SK-N-SH (cell line): ENCODE data around the gene NUP160. TPM values are rescaled to one million over a fixed set of nuclear protein-coding genes. Genes with fewer than 3 reads are reported as not detected.
A peak's percentile ranks its signal among the peaks of the same experiment; 100 is the strongest.
"Not testable (repeated sequence)": the region's sequence is repeated elsewhere in the genome, so short reads cannot be mapped to it uniquely, and the experiment has no call there.

Source experiments
- CTCF ChIA-PET: fragments of 300-600, 350-600 bp; formaldehyde crosslinking; extraction: SDS; loops from one replicate; lab custom pipeline; 2021; lab: Yijun Ruan, JAX
- POLR2A ChIA-PET: fragments of 350-600 bp; sonication (Branson Sonifier 250); formaldehyde crosslinking; extraction: SDS; loops from one replicate; lab custom pipeline; 2020; ENCODE audit warnings: antibody characterized with exemption, inconsistent platforms; lab: Yijun Ruan, JAX
- DNase-seq: peaks from one replicate; pipeline ENCODE4 v3.0.0; 2012
- H2AFZ ChIP-seq: fragments of 200-600 bp; sonication (generic); 2 replicates; pipeline ENCODE4 v1.8.1; 2016; ENCODE audit warnings: antibody characterized with exemption, mild to moderate bottlenecking, low read depth
- H3F3A ChIP-seq: fragments of 200-600 bp; sonication (generic); replicated peaks from 2 replicates; pipeline ENCODE3; 2016; ENCODE audit warnings: antibody characterized with exemption, mild to moderate bottlenecking; ENCODE audit not compliant: insufficient read depth
- H3K27ac ChIP-seq, 2 experiments: fragments of 200-500 bp in 1 of 2; fragments of 200-600 bp in 1 of 2; sonication (Bioruptor generic) in 1 of 2; sonication (generic), shearing (Covaris generic) in 1 of 2; 2 replicates each; pipeline versions ENCODE4 v1.5.1 to v1.6.1; 2014 to 2016; ENCODE audit warnings: low read depth in 2 of 2, inconsistent platforms in 1 of 2, low read length in 1 of 2, mild to moderate bottlenecking in 1 of 2, mixed read lengths in 1 of 2
- H3K27me3 ChIP-seq: fragments of 200-600 bp; sonication (generic), shearing (Covaris generic); 2 replicates; pipeline ENCODE4 v1.6.1; 2016; ENCODE audit warnings: mixed run types; ENCODE audit not compliant: insufficient read depth
- H3K36me3 ChIP-seq, 2 experiments: fragments of 200-500 bp in 1 of 2; fragments of 200-600 bp in 1 of 2; sonication (Bioruptor generic) in 1 of 2; sonication (generic) in 1 of 2; replicated peaks in 1 of 2; 2 replicates each; pipeline versions ENCODE3 to v1.5.1; 2014 to 2016; ENCODE audit warnings: low read length in 1 of 2, mild to moderate bottlenecking in 1 of 2; ENCODE audit not compliant: insufficient read depth in 2 of 2, control insufficient read depth in 1 of 2
- H3K4me1 ChIP-seq, 2 experiments: fragments of 200-500 bp in 1 of 2; fragments of 200-600 bp in 1 of 2; sonication (Bioruptor generic) in 1 of 2; sonication (generic), shearing (Covaris generic) in 1 of 2; 2 replicates each; pipeline versions ENCODE4 v1.5.1 to v1.6.1; 2014 to 2016; ENCODE audit warnings: low read depth in 1 of 2, low read length in 1 of 2, mixed run types in 1 of 2; ENCODE audit not compliant: insufficient read depth in 2 of 2, control insufficient read depth in 1 of 2
- H3K4me2 ChIP-seq: fragments of 200-600 bp; sonication (generic), shearing (Covaris generic); 2 replicates; pipeline ENCODE4 v1.6.1; 2017; ENCODE audit warnings: mixed run types
- H3K4me3 ChIP-seq, 2 experiments: fragments of 200-500 bp in 1 of 2; fragments of 200-600 bp in 1 of 2; sonication (Bioruptor generic) in 1 of 2; sonication (generic), shearing (Covaris generic) in 1 of 2; 2 replicates each; pipeline versions ENCODE4 v1.5.1 to v1.8.1; 2014 to 2016; ENCODE audit warnings: low read depth in 2 of 2, inconsistent platforms in 1 of 2, low read length in 1 of 2, mild to moderate bottlenecking in 1 of 2, mixed read lengths in 1 of 2, moderate library complexity in 1 of 2
- H3K79me2 ChIP-seq: fragments of 200-600 bp; sonication (generic); 2 replicates; pipeline ENCODE4 v1.8.1; 2017; ENCODE audit warnings: mild to moderate bottlenecking; ENCODE audit not compliant: insufficient read depth
- H3K9ac ChIP-seq: fragments of 200-600 bp; sonication (generic); 2 replicates; pipeline ENCODE4 v1.6.1; 2017; ENCODE audit warnings: mixed run types
- H3K9me2 ChIP-seq: fragments of 200-600 bp; sonication (generic); 2 replicates; pipeline ENCODE4 v1.6.1; 2017; ENCODE audit warnings: mixed run types
- H3K9me3 ChIP-seq: fragments of 200-600 bp; sonication (generic); 2 replicates; pipeline ENCODE4 v1.6.1; 2017; ENCODE audit warnings: mixed run types, mild to moderate bottlenecking, moderate library complexity
- H4K20me1 ChIP-seq: fragments of 200-600 bp; sonication (generic); 2 replicates; pipeline ENCODE4 v1.6.1; 2017; ENCODE audit warnings: mild to moderate bottlenecking, mixed run types; ENCODE audit not compliant: insufficient read depth
- CHD2 ChIP-seq: fragments of 150-350 bp; IDR thresholded peaks from 2 replicates; pipeline ENCODE4 v1.6.1; 2018; ENCODE audit warnings: low read length; ENCODE audit not compliant: partially characterized antibody
- CTCF ChIP-seq: fragments of 200-600 bp; sonication (generic); IDR thresholded peaks from 2 replicates; pipeline ENCODE4 v1.6.1; 2017; ENCODE audit warnings: antibody characterized with exemption, mild to moderate bottlenecking, moderate library complexity
- EZH2phosphoT487 ChIP-seq: fragments of 200-600 bp; sonication (generic); IDR thresholded peaks from 2 replicates; pipeline ENCODE4 v1.6.1; 2017; ENCODE audit warnings: low read depth, mixed run types, mild to moderate bottlenecking, antibody characterized with exemption, moderate library complexity, borderline replicate concordance
- FOXJ3 ChIP-seq: sonication (generic); formaldehyde crosslinking; IDR thresholded peaks from 2 replicates; pipeline ENCODE4 v1.5.1; 2020; ENCODE audit warnings: mild to moderate bottlenecking, missing genetic modification reagents
- FOXM1 ChIP-seq: IDR thresholded peaks from 2 replicates; pipeline ENCODE4 v1.4.0; 2012; ENCODE audit warnings: low read depth, mild to moderate bottlenecking
- GABPA ChIP-seq: IDR thresholded peaks from 2 replicates; pipeline ENCODE4 v1.4.0; 2012; ENCODE audit warnings: low read depth, mild to moderate bottlenecking
- IRF3 ChIP-seq: fragments of 150-350 bp; IDR thresholded peaks from 2 replicates; pipeline ENCODE4 v1.6.1; 2016; ENCODE audit warnings: mild to moderate bottlenecking, low read depth, low read length
- MEF2A ChIP-seq: IDR thresholded peaks from 2 replicates; pipeline ENCODE4 v1.4.0; 2012; ENCODE audit warnings: low read depth, borderline replicate concordance
- MXI1 ChIP-seq: IDR thresholded peaks from 2 replicates; pipeline ENCODE4 v1.6.1; 2012; ENCODE audit warnings: mild to moderate bottlenecking, low read depth, low read length, improper control_type of control experiment
- NFIC ChIP-seq: IDR thresholded peaks from 2 replicates; pipeline ENCODE4 v1.4.0; 2012; ENCODE audit warnings: borderline replicate concordance
- NRF1 ChIP-seq: IDR thresholded peaks from 2 replicates; pipeline ENCODE4 v1.6.1; 2012; ENCODE audit warnings: low read depth, mild to moderate bottlenecking, low read length
- RCOR1 ChIP-seq: fragments of 150-350 bp; IDR thresholded peaks from 2 replicates; pipeline ENCODE4 v1.6.1; 2017; ENCODE audit warnings: antibody characterized with exemption, low read length
- TCF12 ChIP-seq: IDR thresholded peaks from 2 replicates; pipeline ENCODE4 v1.4.0; 2012
- TEAD4 ChIP-seq: IDR thresholded peaks from 2 replicates; pipeline ENCODE4 v1.4.0; 2012; ENCODE audit warnings: mild to moderate bottlenecking, borderline replicate concordance; ENCODE audit not compliant: insufficient read depth
- YY1 ChIP-seq: IDR thresholded peaks from 2 replicates; pipeline ENCODE4 v1.4.0; 2012; ENCODE audit warnings: low read depth, mild to moderate bottlenecking
- WGBS: methylation state at CpG from one replicate; pipeline ENCODE4 v1.1.6; 2017; ENCODE audit warnings: low lambda C conversion rate; 5-methylcytosine and 5-hydroxymethylcytosine counted together
- polyA plus RNA-seq, 3 experiments: library from polyadenylated mRNA; depleted of rRNA; stranded (reverse); fragments of >200 nt; gene quantifications; 2 replicates each; pipeline ENCODE4 v1.2.3, GENCODE V29; 2012
- TF ChIP-seq, protein P1 (sequence below): IDR thresholded peaks from 2 replicates; pipeline ENCODE4 v1.4.0; 2012; ENCODE audit warnings: low read depth
- TF ChIP-seq, protein P2 (sequence below): fragments of 150-350 bp; IDR thresholded peaks from 2 replicates; pipeline ENCODE4 v1.6.1; 2017; ENCODE audit warnings: antibody characterized with exemption, low read length, low read depth, borderline replicate concordance
- TF ChIP-seq, protein P3 (sequence below): IDR thresholded peaks from 2 replicates; pipeline ENCODE4; 2012

Gene NUP160
- polyA plus RNA-seq, 1 of the 3 experiments (the other 2 are of a cell fraction): 19.3 TPM

- TF ChIP-seq IRF3 (no peak), CTCF (no peak), TEAD4 (no peak), NRF1 (no peak)
These were observed 31.4 kb upstream of the NUP160 start (continued) for GRCh38 chr11:47879259-47880158.

- H3K9me3 ChIP-seq, CTCF ChIA-PET, H3K27me3 ChIP-seq, H3K79me2 ChIP-seq, H3K4me3 ChIP-seq, H3K36me3 ChIP-seq, POLR2A ChIA-PET, H3F3A ChIP-seq, H3K27ac ChIP-seq, H3K9ac ChIP-seq, DNase-seq, H4K20me1 ChIP-seq, H3K9me2 ChIP-seq, H2AFZ ChIP-seq, H3K4me2 ChIP-seq, H3K4me1 ChIP-seq: not testable (repeated sequence)
- 67% methylated on average over 10 of the region's 10 CpGs for WGBS
These were observed 27.7 kb upstream of the NUP160 start for GRCh38 chr11:47875858-47876257.

GRCh38 chr11:47870404-47870803, 22.3 kb upstream of the NUP160 start:
- Histone ChIP-seq H3K9ac (no peak overlapping the region), H3K9me2 (no peaks in the 10 kb centered on the region), H4K20me1 (no peaks in the 10 kb centered on the region), H3K4me2 (no peak overlapping the region), H2AFZ (0 out of 2 replicates have a peak overlapping the region, but pooled peaks have one; percentile 7), H3K4me1 (peaks cover 0 to 11% of the 10 kb centered on the region in 2 experiments; a peak in 1 of 4 replicates), H3K4me3 (no peak overlapping the region), H3K27ac (no peak overlapping the region), H3K36me3 (no peaks in the 10 kb centered on the region), H3K79me2 (no peaks in the 10 kb centered on the region), H3K9me3 (peaks cover 4% of the 10 kb centered on the region; the same call in 1 of the 2 replicates), H3F3A (peaks cover 10% of the 10 kb centered on the region), H3K27me3 (no peaks in the 10 kb centered on the region)
- WGBS: 94% methylated on average over 2 of the region's 2 CpGs
- CTCF ChIA-PET: no interaction called here
- no peak for DNase-seq
- POLR2A ChIA-PET: no interaction called here
- TF ChIP-seq FOXJ3 (CRISPR knock-in tag) (no peak), RCOR1 (no peak), YY1 (no peak), MEF2A (no peak), IRF3 (no peak), TCF12 (no peak), GABPA (no peak), NFIC (no peak), EZH2phosphoT487 (no peak), FOXM1 (no peak), CHD2 (no peak), MXI1 (no peak), TEAD4 (no peak)
- TF ChIP-seq, protein P1, sequence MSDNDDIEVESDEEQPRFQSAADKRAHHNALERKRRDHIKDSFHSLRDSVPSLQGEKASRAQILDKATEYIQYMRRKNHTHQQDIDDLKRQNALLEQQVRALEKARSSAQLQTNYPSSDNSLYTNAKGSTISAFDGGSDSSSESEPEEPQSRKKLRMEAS: no peak
- TF ChIP-seq, protein P2, sequence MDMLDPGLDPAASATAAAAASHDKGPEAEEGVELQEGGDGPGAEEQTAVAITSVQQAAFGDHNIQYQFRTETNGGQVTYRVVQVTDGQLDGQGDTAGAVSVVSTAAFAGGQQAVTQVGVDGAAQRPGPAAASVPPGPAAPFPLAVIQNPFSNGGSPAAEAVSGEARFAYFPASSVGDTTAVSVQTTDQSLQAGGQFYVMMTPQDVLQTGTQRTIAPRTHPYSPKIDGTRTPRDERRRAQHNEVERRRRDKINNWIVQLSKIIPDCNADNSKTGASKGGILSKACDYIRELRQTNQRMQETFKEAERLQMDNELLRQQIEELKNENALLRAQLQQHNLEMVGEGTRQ: no peak
- TF ChIP-seq, protein P3, sequence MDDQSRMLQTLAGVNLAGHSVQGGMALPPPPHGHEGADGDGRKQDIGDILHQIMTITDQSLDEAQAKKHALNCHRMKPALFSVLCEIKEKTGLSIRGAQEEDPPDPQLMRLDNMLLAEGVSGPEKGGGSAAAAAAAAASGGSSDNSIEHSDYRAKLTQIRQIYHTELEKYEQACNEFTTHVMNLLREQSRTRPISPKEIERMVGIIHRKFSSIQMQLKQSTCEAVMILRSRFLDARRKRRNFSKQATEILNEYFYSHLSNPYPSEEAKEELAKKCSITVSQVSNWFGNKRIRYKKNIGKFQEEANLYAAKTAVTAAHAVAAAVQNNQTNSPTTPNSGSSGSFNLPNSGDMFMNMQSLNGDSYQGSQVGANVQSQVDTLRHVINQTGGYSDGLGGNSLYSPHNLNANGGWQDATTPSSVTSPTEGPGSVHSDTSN: no peak
